Measurements from ENCODE around the gene NID2. TPM values are rescaled to one million over a fixed set of nuclear protein-coding genes. Genes with fewer than 3 reads are reported as not detected.
A peak's percentile ranks its signal among the peaks of the same experiment; 100 is the strongest.

NID2 gene
- polyA plus RNA-seq, 3 donors from 2014 or later: 0.31 to 0.95 (median 0.35) TPM

DNA sequence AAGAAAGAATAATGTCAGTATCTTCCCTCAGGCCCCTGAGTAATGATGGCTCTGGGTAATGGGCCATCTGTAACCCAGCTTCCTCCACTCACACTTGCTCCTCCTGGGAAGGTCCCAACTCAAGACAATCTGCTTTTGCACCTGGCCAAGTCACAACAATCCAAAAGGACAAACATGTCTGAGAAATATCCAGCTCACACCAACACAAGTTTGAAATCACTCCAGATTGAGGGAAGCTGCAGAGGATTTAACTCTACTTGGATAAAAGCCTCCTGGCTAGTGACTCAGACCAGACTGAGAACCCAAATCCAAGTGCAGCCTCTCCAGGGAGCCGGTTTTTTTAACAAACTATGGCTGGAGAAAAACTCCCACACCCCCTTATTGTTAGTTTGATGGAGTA is 45.3 kb downstream of the NID2 start:
- no peak for DNase-seq
- no peaks in the 10 kb centered on the region for H3K9me3 Mint-ChIP-seq
- H3K27me3 Mint-ChIP-seq (ENCODE audit: low read depth in 3 of 3): peaks cover 2 to 5% (median 3%) of the 10 kb centered on the region in 3 donors
- H3K4me1 Mint-ChIP-seq: peaks cover 0 to 15% of the 10 kb centered on the region in 2 donors
- H3K4me3 Mint-ChIP-seq: no peak overlapping the region
- H3K36me3 Mint-ChIP-seq: peaks cover 0 to 4% (median 0%) of the 10 kb centered on the region in 3 donors
- H3K27ac Mint-ChIP-seq: no peak overlapping the region

DNA sequence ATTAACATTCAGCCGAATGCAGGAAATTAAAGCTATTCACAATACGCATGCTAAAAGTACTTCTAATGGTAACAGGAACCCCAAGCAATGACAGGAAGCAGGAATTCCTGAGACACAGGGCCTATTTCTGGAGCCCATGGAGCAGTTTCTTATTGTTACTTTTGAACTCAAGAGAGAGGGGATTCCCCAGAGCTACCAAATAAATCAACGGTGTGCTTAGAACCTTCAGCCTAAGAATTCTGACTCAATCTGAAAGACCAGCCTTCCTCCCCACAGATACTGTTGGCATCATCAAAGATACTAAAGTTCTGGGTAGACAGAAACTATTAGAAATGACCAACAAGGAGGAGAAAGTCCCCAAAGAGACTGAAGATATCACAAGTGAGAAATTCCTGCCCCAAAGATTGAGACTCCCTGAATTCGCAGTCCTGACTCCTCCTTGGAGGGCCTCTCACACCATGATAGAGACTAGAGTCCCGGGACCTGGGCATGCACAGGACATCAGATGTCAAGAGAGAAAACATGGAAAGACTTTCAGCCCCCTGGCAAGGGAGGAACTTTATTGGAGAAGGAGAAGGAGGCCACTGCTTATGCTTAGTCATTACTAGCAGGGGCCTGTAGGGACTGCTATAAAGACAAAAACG is 46.8 kb downstream of the NID2 start:
- Mint-ChIP-seq H3K9me3 (no peaks in the 10 kb centered on the region), H3K4me3 (no peak overlapping the region), H3K27ac (no peak overlapping the region), H3K36me3 (peaks cover 0 to 4% (median 0%) of the 10 kb centered on the region in 3 donors), H3K27me3 (ENCODE audit: low read depth in 3 of 3) (peaks cover 1 to 5% (median 2%) of the 10 kb centered on the region in 3 donors), H3K4me1 (peaks cover 0 to 15% of the 10 kb centered on the region in 2 donors)
- no peak for DNase-seq

DNA sequence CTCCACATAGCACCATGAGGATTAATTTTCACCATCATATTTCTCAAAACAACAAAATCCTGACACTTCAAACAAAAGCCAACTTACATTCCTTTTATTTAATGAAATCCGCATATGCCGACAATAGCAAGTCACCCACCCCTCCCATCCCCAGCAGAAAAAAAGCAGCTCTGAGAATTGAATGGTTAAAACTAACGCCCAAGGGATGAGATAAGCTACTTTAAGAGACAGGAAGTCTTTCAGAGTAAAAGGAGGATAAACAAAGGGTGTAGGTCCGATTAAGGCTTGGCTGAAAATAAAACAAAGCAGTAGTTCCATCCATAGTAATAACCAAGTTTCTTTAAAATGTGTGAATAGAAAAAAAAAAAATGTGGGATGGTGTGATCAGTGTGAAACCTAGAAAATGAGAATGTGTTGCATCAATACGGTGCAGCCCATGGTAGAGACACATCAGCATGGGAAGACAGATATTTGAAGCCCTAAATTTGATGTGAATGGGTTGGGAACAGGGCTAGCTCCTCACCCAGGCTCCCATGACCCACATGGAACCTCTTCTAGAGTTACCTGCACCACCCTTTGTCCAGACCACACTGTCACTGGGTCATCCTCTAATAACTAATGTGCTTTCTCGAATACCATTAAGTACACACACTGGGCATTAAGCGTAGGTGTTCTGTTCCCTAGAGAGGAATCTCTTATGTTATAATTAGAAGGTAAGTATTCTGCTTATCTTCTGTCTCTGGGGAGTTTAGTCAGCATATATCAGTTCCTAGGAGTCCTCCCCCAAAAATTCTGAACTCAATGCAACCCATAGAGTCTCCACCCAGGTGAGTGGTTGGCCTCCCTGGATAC is 47.8 kb downstream of the NID2 start:
- H3K27ac Mint-ChIP-seq: no peak overlapping the region
- H3K4me3 Mint-ChIP-seq: peak overlapping the region in 1 of 5 donors; percentile 26
- peaks cover 0 to 4% (median 0%) of the 10 kb centered on the region in 3 donors for H3K36me3 Mint-ChIP-seq
- no peak for DNase-seq
- peaks cover 1 to 5% (median 2%) of the 10 kb centered on the region in 3 donors for H3K27me3 Mint-ChIP-seq (ENCODE audit: low read depth in 3 of 3)
- H3K4me1 Mint-ChIP-seq: peaks cover 0 to 15% of the 10 kb centered on the region in 2 donors
- H3K9me3 Mint-ChIP-seq: no peaks in the 10 kb centered on the region

DNA sequence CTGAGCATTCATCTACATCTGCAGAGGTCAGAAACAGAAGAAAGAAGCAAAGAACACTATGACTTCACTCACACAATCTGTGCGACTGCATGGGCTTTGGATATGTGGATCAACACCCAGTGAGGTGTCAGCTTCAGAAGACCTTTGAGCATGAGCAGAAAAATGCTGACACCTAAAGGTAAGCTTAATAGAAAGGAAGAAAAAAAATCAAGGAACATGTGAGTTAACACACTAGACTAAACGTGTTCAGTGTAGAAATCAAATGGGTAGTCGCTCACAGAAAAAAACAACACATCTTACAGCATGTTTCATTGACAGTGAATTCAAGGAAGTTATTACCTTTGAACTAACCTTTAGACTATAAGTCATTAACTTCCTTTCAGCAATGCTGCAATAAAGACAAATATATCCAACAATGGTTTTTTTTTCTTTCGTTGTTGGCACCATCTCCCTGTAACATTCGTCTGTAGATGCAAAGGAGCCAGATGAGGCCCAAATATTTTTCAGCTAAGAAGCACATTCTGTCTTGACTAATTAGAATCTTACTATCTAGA is 48.6 kb downstream of the NID2 start:
- Mint-ChIP-seq H3K4me3 (no peak overlapping the region), H3K4me1 (peaks cover 0 to 15% of the 10 kb centered on the region in 2 donors), H3K27me3 (ENCODE audit: low read depth in 3 of 3) (peaks cover 1 to 6% (median 5%) of the 10 kb centered on the region in 3 donors), H3K36me3 (peaks cover 0 to 4% (median 0%) of the 10 kb centered on the region in 3 donors), H3K9me3 (no peaks in the 10 kb centered on the region), H3K27ac (no peak overlapping the region)
- DNase-seq: no peak

DNA sequence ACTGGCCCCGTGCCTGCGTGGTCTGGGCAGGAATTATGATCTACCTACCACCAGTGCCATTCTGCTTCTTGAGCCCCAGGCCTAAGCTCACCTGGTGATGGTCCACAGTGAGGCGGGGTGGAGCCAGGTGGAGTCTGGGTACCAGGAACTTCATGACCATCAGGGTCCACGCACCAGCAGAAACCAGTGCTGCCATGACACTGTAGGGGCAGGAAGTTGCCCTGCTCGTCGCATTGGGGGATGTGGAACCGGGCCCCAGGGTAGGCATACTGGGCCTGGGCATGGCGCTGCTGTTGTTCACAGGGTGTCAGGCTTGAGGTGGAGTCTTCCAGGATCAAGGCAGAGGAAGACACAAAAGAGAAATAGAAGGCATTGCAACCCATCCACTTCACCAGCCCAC is 49.9 kb downstream of the NID2 start:
- Mint-ChIP-seq H3K4me1 (peaks cover 0 to 15% of the 10 kb centered on the region in 2 donors), H3K27me3 (ENCODE audit: low read depth in 3 of 3) (peaks cover 3 to 6% (median 5%) of the 10 kb centered on the region in 3 donors), H3K36me3 (peaks cover 0 to 4% (median 0%) of the 10 kb centered on the region in 3 donors), H3K9me3 (no peaks in the 10 kb centered on the region), H3K4me3 (no peak overlapping the region), H3K27ac (no peak overlapping the region)
- no peak for DNase-seq

DNA sequence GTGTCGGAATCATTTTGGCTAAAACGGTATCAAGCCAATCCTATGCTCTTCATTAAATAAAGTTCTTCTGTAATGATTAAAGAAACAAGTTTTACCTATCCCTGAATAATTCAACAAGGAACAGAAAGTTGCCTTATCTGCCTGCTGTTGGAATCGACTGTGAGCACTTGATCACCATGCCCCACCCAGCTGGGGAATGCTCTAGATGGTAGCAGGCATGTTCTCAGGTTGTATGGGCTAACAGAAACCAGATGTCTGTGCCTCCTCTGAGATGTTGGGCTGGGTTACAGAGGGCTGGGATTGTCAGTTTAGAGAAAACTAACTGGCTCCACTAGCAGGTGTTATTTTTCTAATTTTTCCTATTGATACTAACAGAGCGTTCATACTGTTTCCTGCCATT is 50.6 kb downstream of the NID2 start:
- Mint-ChIP-seq H3K9me3 (no peaks in the 10 kb centered on the region), H3K27me3 (ENCODE audit: low read depth in 3 of 3) (peaks cover 3 to 6% (median 5%) of the 10 kb centered on the region in 3 donors), H3K4me1 (peaks cover 0 to 15% of the 10 kb centered on the region in 2 donors), H3K4me3 (no peak overlapping the region), H3K36me3 (no peaks in the 10 kb centered on the region), H3K27ac (no peak overlapping the region)
- no peak for DNase-seq

DNA sequence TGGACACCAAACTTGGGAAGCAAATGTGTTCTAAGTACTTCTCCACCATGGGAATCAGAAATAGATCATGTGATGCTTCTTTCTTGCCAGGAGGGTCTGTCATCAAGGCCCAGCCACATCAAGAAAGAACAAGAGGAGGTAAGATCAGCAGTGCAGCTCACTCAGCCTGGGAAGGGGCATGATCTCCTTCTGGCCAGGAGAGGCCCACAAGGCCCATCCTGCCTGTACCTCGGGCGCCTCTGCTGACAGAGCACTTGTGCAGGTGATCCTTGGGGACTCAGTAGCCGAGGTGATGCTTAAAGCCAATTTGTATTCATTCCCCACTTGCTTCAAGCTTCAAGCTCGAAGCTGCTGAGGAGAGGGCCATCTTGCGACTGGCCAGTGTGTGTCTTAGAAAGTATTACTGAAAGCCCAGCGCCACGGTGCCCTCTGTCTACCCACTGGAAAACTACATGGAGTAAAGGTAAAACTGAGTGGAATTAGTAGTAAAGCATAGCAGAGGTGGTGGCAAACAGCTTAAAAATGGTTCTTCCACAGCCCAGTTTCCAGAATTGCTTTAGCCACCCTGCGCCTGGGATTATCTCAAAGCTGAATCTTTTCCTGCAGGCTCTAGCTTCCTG is 53.3 kb downstream of the NID2 start:
- H3K9me3 Mint-ChIP-seq: no peaks in the 10 kb centered on the region
- peaks cover 0 to 7% of the 10 kb centered on the region in 2 donors for H3K4me1 Mint-ChIP-seq
- H3K27me3 Mint-ChIP-seq (ENCODE audit: low read depth in 3 of 3): peaks cover 2 to 6% (median 5%) of the 10 kb centered on the region in 3 donors
- H3K27ac Mint-ChIP-seq: no peak overlapping the region
- H3K4me3 Mint-ChIP-seq: no peak overlapping the region
- peaks cover 10 to 12% (median 11%) of the 10 kb centered on the region in 3 donors for H3K36me3 Mint-ChIP-seq
- no peak for DNase-seq

DNA sequence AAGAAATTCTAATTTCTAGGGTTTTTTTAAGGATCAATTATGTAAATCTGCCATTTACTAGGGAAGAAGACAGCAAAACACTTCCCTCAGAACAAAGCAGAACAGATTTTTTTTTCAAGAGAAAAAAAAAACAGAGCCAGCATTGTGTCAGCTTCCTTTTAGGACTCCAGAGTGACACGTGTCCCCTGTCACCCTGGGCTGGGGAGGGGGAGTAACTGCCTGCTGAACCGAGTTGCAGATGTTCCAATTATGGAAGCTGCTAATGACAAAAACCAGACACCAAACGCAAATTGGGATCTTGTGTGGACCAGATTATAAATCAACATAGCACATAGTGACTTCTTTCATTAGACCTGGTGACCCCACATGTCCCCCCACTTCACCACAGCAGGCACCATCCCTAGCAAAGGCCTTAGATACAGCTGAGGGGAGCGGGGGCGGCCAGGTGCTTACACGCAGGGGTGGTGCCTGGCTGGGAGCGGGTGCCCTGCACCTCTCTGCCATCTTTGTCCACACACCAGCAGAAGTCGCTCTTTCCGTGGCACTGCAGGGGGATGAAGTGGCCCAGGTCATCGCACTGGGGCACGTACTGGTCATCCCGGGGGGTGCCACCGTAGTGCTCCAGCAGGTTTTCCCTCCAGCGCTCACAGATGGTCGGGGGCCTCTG is 54.1 kb downstream of the NID2 start:
- Mint-ChIP-seq H3K36me3 (peaks cover 13 to 14% (median 14%) of the 10 kb centered on the region in 3 donors), H3K4me1 (no peaks in the 10 kb centered on the region), H3K4me3 (no peak overlapping the region), H3K27ac (no peak overlapping the region), H3K27me3 (ENCODE audit: low read depth in 3 of 3) (peaks cover 2 to 5% (median 2%) of the 10 kb centered on the region in 3 donors), H3K9me3 (no peaks in the 10 kb centered on the region)
- DNase-seq: no peak

DNA sequence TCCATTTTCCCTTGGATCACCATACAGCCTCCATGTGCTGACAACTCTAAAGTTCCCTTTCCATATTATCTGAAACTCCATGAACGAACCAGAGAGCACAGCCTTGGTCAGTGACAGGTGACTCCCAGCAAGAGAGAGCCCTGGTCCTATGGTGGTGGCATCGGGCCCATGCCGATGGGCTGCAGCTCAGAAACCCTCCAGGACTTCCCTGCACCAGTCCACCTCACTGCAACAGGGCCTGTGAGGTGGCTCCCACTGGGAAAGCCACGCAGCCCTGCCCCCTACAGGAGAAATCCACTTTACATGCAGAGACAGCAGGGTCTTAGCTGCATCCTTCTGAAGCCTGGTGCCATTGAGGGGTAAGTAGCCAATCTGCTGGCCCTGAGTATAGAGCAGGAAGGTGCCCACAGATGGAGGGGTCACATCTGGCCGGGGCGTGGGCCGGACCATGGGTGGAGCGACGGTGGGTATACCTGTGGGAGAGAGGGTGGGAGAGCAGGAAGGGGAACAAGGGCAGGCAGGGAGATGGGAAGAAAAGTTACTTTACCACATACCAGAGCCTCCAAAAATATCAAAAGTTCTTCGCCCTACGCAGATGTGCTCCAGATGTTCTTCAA is 54.8 kb downstream of the NID2 start:
- no peaks in the 10 kb centered on the region for H3K9me3 Mint-ChIP-seq
- no peak overlapping the region for H3K27ac Mint-ChIP-seq
- no peak for DNase-seq
- H3K36me3 Mint-ChIP-seq: peaks cover 13 to 16% (median 14%) of the 10 kb centered on the region in 3 donors
- H3K4me1 Mint-ChIP-seq: no peaks in the 10 kb centered on the region
- no peak overlapping the region for H3K4me3 Mint-ChIP-seq
- H3K27me3 Mint-ChIP-seq (ENCODE audit: low read depth in 3 of 3): peaks cover 2 to 5% (median 2%) of the 10 kb centered on the region in 3 donors

DNA sequence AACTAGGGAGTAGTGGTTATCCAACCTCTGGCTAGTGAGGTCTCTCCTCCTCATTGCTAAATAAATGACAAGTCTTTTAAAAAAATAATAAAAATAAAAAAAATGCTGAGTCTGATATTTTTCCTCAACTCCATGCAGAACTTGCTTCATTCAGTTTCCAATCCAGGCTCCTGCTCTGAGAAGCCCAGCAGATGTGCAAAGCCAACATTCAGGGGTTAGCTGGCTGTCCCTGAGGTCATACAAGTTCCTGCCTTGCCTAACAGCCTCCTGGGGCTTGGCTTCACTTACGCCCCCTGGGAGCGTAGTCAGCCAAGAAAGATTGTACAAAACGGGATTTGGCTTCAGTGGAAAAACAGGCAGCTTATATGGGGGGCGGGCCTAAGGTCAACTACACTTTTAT is 56.2 kb downstream of the NID2 start:
- Mint-ChIP-seq H3K36me3 (peaks cover 17 to 26% (median 18%) of the 10 kb centered on the region in 3 donors), H3K9me3 (no peaks in the 10 kb centered on the region), H3K4me3 (no peak overlapping the region), H3K27me3 (ENCODE audit: low read depth in 3 of 3) (peaks cover 2 to 3% (median 2%) of the 10 kb centered on the region in 3 donors), H3K4me1 (no peaks in the 10 kb centered on the region), H3K27ac (no peak overlapping the region)
- DNase-seq: no peak

DNA sequence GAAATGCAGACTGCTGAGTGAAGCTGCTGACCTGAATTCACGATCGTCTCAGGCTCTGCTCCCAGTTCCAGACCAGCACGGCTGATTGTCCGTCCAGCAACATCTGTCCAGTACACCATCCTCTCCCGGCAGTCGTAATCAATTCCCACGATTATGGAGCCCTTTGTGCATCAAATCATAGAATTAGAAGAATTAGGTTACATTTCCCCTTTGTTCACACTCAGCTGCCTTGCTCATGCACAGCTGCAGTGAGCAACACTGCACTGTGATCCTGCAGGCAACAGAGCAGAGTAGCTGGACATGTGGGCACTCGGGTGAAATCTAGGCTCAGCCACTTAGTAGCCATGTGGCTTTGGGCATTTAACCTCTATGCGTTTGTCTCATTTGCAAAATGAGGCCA is 57.3 kb downstream of the NID2 start:
- Mint-ChIP-seq H3K27ac (no peak overlapping the region), H3K27me3 (ENCODE audit: low read depth in 3 of 3) (peaks cover 2 to 3% (median 2%) of the 10 kb centered on the region in 3 donors), H3K36me3 (peaks cover 17 to 32% (median 19%) of the 10 kb centered on the region in 3 donors), H3K4me3 (no peak overlapping the region), H3K4me1 (no peaks in the 10 kb centered on the region), H3K9me3 (no peaks in the 10 kb centered on the region)
- DNase-seq: no peak

DNA sequence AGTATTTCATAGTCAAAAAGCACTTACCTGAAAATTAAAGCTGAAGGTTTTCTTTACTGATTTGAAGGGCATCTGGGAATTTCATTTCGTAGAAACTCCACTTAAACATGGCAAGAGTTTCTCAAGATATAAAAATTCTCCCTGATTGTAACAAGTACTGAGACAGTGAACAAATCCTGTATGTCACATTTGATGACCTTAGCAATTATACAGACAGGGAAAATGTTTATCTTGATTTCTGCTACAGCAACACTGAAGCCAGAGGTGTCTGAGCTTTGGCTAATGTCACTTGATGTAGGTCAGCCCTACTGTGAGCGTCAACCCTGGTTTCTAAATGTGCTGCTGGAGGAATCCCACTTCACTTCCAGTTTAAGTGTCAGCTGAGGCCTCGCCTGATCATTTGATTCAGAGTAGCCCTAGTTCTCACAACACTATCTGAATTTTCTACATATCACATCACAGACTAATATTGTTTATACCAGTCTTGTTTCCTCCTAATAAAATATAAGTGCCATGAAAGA is 58.6 kb downstream of the NID2 start:
- H3K9me3 Mint-ChIP-seq: no peaks in the 10 kb centered on the region
- DNase-seq: no peak
- peaks cover 0 to 6% of the 10 kb centered on the region in 2 donors for H3K4me1 Mint-ChIP-seq
- peaks cover 0 to 2% (median 0%) of the 10 kb centered on the region in 3 donors for H3K27me3 Mint-ChIP-seq (ENCODE audit: low read depth in 3 of 3)
- no peak overlapping the region for H3K4me3 Mint-ChIP-seq
- peak overlapping the region in 1 of 6 donors; percentile 7 for H3K27ac Mint-ChIP-seq
- H3K36me3 Mint-ChIP-seq: peaks cover 23 to 43% (median 25%) of the 10 kb centered on the region in 3 donors

DNA sequence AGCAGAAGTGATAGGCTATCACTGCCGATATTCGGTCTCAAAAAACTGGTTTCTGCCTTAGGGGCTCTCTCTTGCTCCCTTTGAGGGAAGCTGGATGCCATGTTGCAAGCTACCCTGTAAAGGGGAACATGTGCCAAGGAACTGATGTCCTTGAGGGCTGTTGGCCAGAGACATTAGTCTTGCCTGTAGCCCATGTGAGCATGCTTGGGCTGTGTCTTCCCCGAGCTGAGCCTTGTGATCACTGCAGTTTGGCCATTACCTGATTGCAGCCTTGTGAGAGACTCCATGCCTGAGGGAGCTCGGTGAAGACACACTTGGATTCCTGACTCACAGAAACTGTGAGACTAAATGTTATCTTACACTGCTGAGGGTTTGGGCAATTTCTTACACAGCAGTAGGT is 60.7 kb downstream of the NID2 start:
- DNase-seq: no peak
- H3K9me3 Mint-ChIP-seq: no peaks in the 10 kb centered on the region
- H3K27me3 Mint-ChIP-seq (ENCODE audit: low read depth in 3 of 3): no peaks in the 10 kb centered on the region
- H3K36me3 Mint-ChIP-seq: peaks cover 32 to 58% (median 35%) of the 10 kb centered on the region in 3 donors
- H3K27ac Mint-ChIP-seq: no peak overlapping the region
- H3K4me1 Mint-ChIP-seq: peaks cover 0 to 12% of the 10 kb centered on the region in 2 donors
- H3K4me3 Mint-ChIP-seq: no peak overlapping the region

Data from immature natural killer cell (primary cell).